Measurements from ENCODE around the gene GMDS. TPM values are rescaled to one million over a fixed set of nuclear protein-coding genes. Genes with fewer than 3 reads are reported as not detected.

The GMDS gene
- total RNA-seq, 3 donors from 2014 or later (not counting 1 experiment from before 2014, with no cell fraction given), result 23.6 to 31.0 (median 26.4) TPM

DNA sequence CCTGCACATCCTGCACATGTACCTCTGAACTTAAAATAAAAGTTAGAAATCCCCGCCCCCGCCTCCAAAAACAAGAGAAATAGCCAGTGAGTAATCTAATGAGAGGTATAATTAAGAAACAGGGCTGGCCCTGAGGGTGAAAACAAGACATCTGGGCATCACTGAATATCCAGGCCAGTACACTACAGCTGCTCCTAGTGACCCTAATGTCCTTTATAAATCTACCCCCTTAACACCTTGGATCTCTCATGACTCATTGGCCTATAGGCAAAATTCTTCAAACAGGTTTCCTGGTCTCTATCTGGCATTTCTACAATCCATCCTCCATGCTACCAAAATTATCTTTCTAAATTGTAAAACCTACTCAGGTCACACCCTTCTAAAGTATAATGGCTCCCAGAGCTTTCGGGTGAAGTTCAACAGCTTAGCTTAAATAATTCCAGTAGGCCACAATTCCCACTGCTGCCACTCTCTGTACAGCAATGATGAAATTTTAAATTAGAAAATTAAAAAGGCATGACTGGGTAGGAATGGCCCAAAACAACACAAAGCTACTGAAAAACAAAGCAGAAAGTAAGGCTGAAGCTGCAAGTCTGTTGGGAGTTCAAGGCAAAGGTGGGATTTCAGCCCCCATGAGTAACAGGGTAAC, 260.9 kb downstream of the GMDS start:
- Histone ChIP-seq H3K27ac (ENCODE audit: low read length) (no peak overlapping the region), H3K27me3 (ENCODE audit: control insufficient read depth, insufficient read depth, low read length) (no peaks in the 10 kb centered on the region), H3K9me3 (ENCODE audit: control insufficient read depth, insufficient read depth, low read length) (no peaks in the 10 kb centered on the region), H3K36me3 (ENCODE audit: control insufficient read depth, insufficient read depth, low read length) (no peaks in the 10 kb centered on the region), H3K4me3 (ENCODE audit: low read length) (no peak overlapping the region), H3K4me1 (ENCODE audit: control insufficient read depth, insufficient read depth, low read length) (no peaks in the 10 kb centered on the region)
- peaks cover 36% of the 10 kb centered on the region for H3K36me3 Mint-ChIP-seq
- 100% methylated on average over 3 of the region's 3 CpGs for WGBS (ENCODE audit: insufficient coverage)
- no peak for ATAC-seq
- H3K27ac Mint-ChIP-seq, result no peak overlapping the region
- no peak overlapping the region for H3K4me3 Mint-ChIP-seq
- no peak for DNase-seq
- intact Hi-C loops (cut with micrococcal nuclease), result no loop called here
- peaks cover 15 to 21% of the 10 kb centered on the region in 2 donors for H3K9me3 Mint-ChIP-seq
- TF ChIP-seq, protein P1, sequence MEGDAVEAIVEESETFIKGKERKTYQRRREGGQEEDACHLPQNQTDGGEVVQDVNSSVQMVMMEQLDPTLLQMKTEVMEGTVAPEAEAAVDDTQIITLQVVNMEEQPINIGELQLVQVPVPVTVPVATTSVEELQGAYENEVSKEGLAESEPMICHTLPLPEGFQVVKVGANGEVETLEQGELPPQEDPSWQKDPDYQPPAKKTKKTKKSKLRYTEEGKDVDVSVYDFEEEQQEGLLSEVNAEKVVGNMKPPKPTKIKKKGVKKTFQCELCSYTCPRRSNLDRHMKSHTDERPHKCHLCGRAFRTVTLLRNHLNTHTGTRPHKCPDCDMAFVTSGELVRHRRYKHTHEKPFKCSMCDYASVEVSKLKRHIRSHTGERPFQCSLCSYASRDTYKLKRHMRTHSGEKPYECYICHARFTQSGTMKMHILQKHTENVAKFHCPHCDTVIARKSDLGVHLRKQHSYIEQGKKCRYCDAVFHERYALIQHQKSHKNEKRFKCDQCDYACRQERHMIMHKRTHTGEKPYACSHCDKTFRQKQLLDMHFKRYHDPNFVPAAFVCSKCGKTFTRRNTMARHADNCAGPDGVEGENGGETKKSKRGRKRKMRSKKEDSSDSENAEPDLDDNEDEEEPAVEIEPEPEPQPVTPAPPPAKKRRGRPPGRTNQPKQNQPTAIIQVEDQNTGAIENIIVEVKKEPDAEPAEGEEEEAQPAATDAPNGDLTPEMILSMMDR (IDR thresholded peaks at IDR 0.05), result no peak
- H3K4me1 Mint-ChIP-seq, result peaks cover 6 to 12% of the 10 kb centered on the region in 2 donors
- H3K27me3 Mint-ChIP-seq (ENCODE audit: low read depth in 2 of 2), result no peaks in the 10 kb centered on the region

DNA sequence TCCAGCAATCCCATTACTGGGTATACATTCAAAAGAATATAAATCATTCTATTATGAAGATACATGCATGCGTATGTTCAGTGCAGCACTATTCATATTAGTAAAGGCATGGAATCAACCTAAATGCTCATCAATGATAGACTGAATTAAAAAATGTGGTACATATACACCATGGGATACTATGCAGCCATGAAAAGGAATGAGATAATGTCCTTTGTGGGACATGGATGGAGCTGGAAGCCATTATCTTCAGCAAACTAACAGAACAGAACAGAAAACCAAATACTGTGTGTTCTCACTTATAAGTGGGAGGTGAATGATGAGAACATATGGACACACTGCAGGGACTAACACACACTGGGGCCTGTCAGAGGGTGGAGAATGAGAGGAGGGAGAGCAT, 261.6 kb downstream of the GMDS start:
- DNase-seq (no peak), ATAC-seq (no peak)
- H3K9me3 ChIP-seq (ENCODE audit: control insufficient read depth, insufficient read depth, low read length), result no peaks in the 10 kb centered on the region
- no peak overlapping the region for H3K27ac Mint-ChIP-seq
- WGBS (ENCODE audit: insufficient coverage), result no CpG with 5 or more reads among the region's 1 CpG
- H3K9me3 Mint-ChIP-seq, result peaks cover 17 to 26% of the 10 kb centered on the region in 2 donors
- no peaks in the 10 kb centered on the region for H3K4me1 ChIP-seq (ENCODE audit: control insufficient read depth, insufficient read depth, low read length)
- TF ChIP-seq, protein P1 (IDR thresholded peaks at IDR 0.05), result no peak
- H3K4me3 Mint-ChIP-seq, result no peak overlapping the region
- intact Hi-C loops (cut with micrococcal nuclease), result no loop called here
- H3K36me3 Mint-ChIP-seq, result peaks cover 40% of the 10 kb centered on the region
- H3K4me3 ChIP-seq (ENCODE audit: low read length), result no peak overlapping the region
- peaks cover 6 to 18% of the 10 kb centered on the region in 2 donors for H3K4me1 Mint-ChIP-seq
- H3K27me3 Mint-ChIP-seq (ENCODE audit: low read depth in 2 of 2), result no peaks in the 10 kb centered on the region
- no peaks in the 10 kb centered on the region for H3K36me3 ChIP-seq (ENCODE audit: control insufficient read depth, insufficient read depth, low read length)
- H3K27ac ChIP-seq (ENCODE audit: low read length), result no peak overlapping the region
- H3K27me3 ChIP-seq (ENCODE audit: control insufficient read depth, insufficient read depth, low read length), result no peaks in the 10 kb centered on the region

DNA sequence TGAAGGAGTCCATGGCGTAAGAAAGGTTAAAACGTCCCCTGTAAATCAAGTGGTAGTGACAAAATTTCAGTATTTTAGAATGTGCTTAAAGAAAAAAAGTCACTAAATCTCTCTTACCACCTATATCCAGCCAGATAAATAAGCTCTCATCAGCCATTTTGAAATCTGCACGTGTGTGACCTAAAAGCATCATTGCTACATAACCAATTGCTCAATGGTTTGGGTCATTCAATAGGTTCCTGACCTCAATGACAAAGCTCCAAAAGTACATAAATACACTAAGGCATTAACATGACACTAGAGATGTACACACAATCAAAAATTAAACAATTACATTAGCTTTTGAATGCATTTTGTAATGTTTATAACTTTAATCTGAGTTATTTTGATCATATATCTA, 272.4 kb downstream of the GMDS start:
- H3K9me3 ChIP-seq (ENCODE audit: control insufficient read depth, insufficient read depth, low read length), result no peaks in the 10 kb centered on the region
- no peak for DNase-seq
- 95% methylated on average over 1 of the region's 3 CpGs for WGBS (ENCODE audit: insufficient coverage)
- ATAC-seq, result no peak
- no peaks in the 10 kb centered on the region for H3K27me3 ChIP-seq (ENCODE audit: control insufficient read depth, insufficient read depth, low read length)
- H3K9me3 Mint-ChIP-seq, result no peaks in the 10 kb centered on the region
- H3K4me3 Mint-ChIP-seq, result no peak overlapping the region
- no peaks in the 10 kb centered on the region for H3K36me3 Mint-ChIP-seq
- no peak overlapping the region for H3K4me3 ChIP-seq (ENCODE audit: low read length)
- no peaks in the 10 kb centered on the region for H3K36me3 ChIP-seq (ENCODE audit: control insufficient read depth, insufficient read depth, low read length)
- intact Hi-C loops (cut with micrococcal nuclease), result no loop called here
- no peak overlapping the region for H3K27ac ChIP-seq (ENCODE audit: low read length)
- no peaks in the 10 kb centered on the region for H3K27me3 Mint-ChIP-seq (ENCODE audit: low read depth in 2 of 2)
- no peak overlapping the region for H3K27ac Mint-ChIP-seq
- H3K4me1 ChIP-seq (ENCODE audit: control insufficient read depth, insufficient read depth, low read length), result no peaks in the 10 kb centered on the region
- H3K4me1 Mint-ChIP-seq, result peaks cover 8 to 15% of the 10 kb centered on the region in 2 donors
- TF ChIP-seq, protein P1 (IDR thresholded peaks at IDR 0.05), result no peak

DNA sequence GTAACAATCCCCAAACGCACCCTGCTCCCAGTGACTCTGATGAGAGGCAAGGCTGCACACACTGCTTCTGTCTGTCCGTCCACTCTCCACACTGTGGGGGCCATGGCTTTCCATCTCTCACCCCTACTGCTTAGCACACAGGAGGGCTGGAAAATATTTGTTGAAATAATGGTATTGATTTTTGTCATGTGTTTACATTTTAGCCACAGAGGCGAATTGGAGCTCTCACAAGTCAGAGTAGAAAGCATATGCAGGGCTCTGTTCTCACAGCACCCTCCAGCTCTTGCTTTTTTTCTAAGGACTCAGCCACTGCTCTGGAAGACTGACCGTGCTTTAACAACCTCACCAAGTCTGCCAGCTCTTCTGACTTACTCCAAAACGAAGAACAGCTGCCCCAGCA, 273.8 kb downstream of the GMDS start:
- TF ChIP-seq, protein P1 (IDR thresholded peaks at IDR 0.05), result no peak
- Mint-ChIP-seq H3K9me3 (no peaks in the 10 kb centered on the region), H3K27me3 (ENCODE audit: low read depth in 2 of 2) (no peaks in the 10 kb centered on the region), H3K27ac (no peak overlapping the region), H3K36me3 (no peaks in the 10 kb centered on the region), H3K4me1 (peaks cover 8 to 13% of the 10 kb centered on the region in 2 donors), H3K4me3 (no peak overlapping the region)
- H3K4me1 ChIP-seq (ENCODE audit: control insufficient read depth, insufficient read depth, low read length), result no peaks in the 10 kb centered on the region
- H3K36me3 ChIP-seq (ENCODE audit: control insufficient read depth, insufficient read depth, low read length), result no peaks in the 10 kb centered on the region
- no peaks in the 10 kb centered on the region for H3K27me3 ChIP-seq (ENCODE audit: control insufficient read depth, insufficient read depth, low read length)
- DNase-seq (no peak), ATAC-seq (no peak)
- H3K9me3 ChIP-seq (ENCODE audit: control insufficient read depth, insufficient read depth, low read length), result no peaks in the 10 kb centered on the region
- 92% methylated on average over 5 of the region's 5 CpGs for WGBS (ENCODE audit: insufficient coverage)
- intact Hi-C loops (cut with micrococcal nuclease), result no loop called here
- H3K4me3 ChIP-seq (ENCODE audit: low read length), result no peak overlapping the region
- H3K27ac ChIP-seq (ENCODE audit: low read length), result no peak overlapping the region
